NCI-H526 (cell line): Measurements from ENCODE around the gene LMOD1.
"Not testable (repeated sequence)": the region's sequence is repeated elsewhere in the genome, so short reads cannot be mapped to it uniquely, and the experiment has no call there.

Experiments
- DNase-seq, 2 experiments: peaks; one replicate each; lab custom pipeline; 2025; lab: John Stamatoyannopoulos, UW

Gene LMOD1

GRCh38 chr1:201946224-201946908 lies at the start of gene LMOD1:
LMOD1 (minus strand) TSS chr1:201946548; CDS start chr1:201946340, 208 bp downstream.
- peak; percentile 33 to 66 for DNase-seq

- no peak for DNase-seq
These were observed 44.1 kb upstream of the LMOD1 start for GRCh38 chr1:201990427-201990826.

- DNase-seq = no peak
These were observed 43.2 kb upstream of the LMOD1 start for GRCh38 chr1:201989354-201990128.

- no peak for DNase-seq
These were observed 42.3 kb upstream of the LMOD1 start for GRCh38 chr1:201988601-201989000.

- DNase-seq = no peak
These were observed 39.0 kb upstream of the LMOD1 start for GRCh38 chr1:201985355-201985754.

- DNase-seq = no peak
These were observed 38.1 kb upstream of the LMOD1 start for GRCh38 chr1:201984446-201984845.

- DNase-seq = no peak
These were observed 37.0 kb upstream of the LMOD1 start for GRCh38 chr1:201983380-201983805.

GRCh38 chr1:201982623-201983379 lies 36.5 kb upstream of the LMOD1 start, which contains the start of gene RNPEP:
RNPEP (plus strand) TSS chr1:201982648; CDS start chr1:201982667, 19 bp downstream.
- peak; percentile 48 to 72 for DNase-seq

GRCh38 chr1:201982082-201982622 lies 35.8 kb upstream of the LMOD1 start:
- DNase-seq = peak in 1 of 2 experiments; percentile 64

GRCh38 chr1:201970334-201971159 lies 24.2 kb upstream of the LMOD1 start:
- DNase-seq = no peak

GRCh38 chr1:201968202-201968925 lies 22.0 kb upstream of the LMOD1 start:
- no peak for DNase-seq

- no peak for DNase-seq
These were observed 19.8 kb upstream of the LMOD1 start for GRCh38 chr1:201966171-201966570.

GRCh38 chr1:201964261-201964660 lies 17.9 kb upstream of the LMOD1 start:
- no peak for DNase-seq

GRCh38 chr1:201962382-201962781 lies 16.0 kb upstream of the LMOD1 start:
- DNase-seq = not testable (repeated sequence)

GRCh38 chr1:201958348-201958747 lies 12.0 kb upstream of the LMOD1 start:
- no peak for DNase-seq

- DNase-seq = no peak
These were observed 9.4 kb upstream of the LMOD1 start for GRCh38 chr1:201955729-201956143.

GRCh38 chr1:201955009-201955728 lies 8.8 kb upstream of the LMOD1 start, which contains the start of gene TIMM17A:
TIMM17A (plus strand) TSS chr1:201955503; CDS start chr1:201955527, 24 bp downstream.
- DNase-seq = peak; percentile 83 to 93

GRCh38 chr1:201954263-201955008 lies 8.1 kb upstream of the LMOD1 start:
- no peak for DNase-seq

- DNase-seq = no peak
These were observed 3.1 kb upstream of the LMOD1 start for GRCh38 chr1:201949491-201949890.
